ENCODE measurements around the gene GPAM. TPM values are rescaled to one million over a fixed set of nuclear protein-coding genes. Genes with fewer than 3 reads are reported as not detected.
A peak's percentile ranks its signal among the peaks of the same experiment; 100 is the strongest.
"Not testable (repeated sequence)": the region's sequence is repeated elsewhere in the genome, so short reads cannot be mapped to it uniquely, and the experiment has no call there.

The GPAM gene
- 2.3 TPM for polyA plus RNA-seq (2012; ENCODE audit: low read depth, missing spikeins)

- TF ChIP-seq SPI1 (IDR thresholded peaks at IDR 0.05; ENCODE audit: low read depth, low read length), result no peak
- TF ChIP-seq POLR2A (IDR thresholded peaks at IDR 0.05; ENCODE audit: low read depth, low read length), result peak; percentile 83; the same call in 1 of the 2 replicates
- no peak for TF ChIP-seq PAX5 (IDR thresholded peaks at IDR 0.05; ENCODE audit: insufficient read depth, low read length, severe bottlenecking)
- peak; percentile 64 for TF ChIP-seq POLR2AphosphoS5 (IDR thresholded peaks at IDR 0.05; ENCODE audit: low read depth, low read length)
- peak; percentile 75 for TF ChIP-seq TAF1 (IDR thresholded peaks at IDR 0.05; ENCODE audit: low read depth, low read length)
- peak; percentile 54; the same call in 1 of the 2 replicates for TF ChIP-seq POU2F2 (IDR thresholded peaks at IDR 0.05; ENCODE audit: low read depth, low read length)
- peak; percentile 82 for DNase-seq (ENCODE audit: insufficient read length, low spot score)
- peak; percentile 97 for FAIRE-seq
Measured at GRCh38 chr10:112183329-112184051, at the start of gene GPAM. Gene GPAM, minus strand, starts transcription at chr10:112183765. Its CDS starts 1,981 bp downstream, at chr10:112181784.

DNA sequence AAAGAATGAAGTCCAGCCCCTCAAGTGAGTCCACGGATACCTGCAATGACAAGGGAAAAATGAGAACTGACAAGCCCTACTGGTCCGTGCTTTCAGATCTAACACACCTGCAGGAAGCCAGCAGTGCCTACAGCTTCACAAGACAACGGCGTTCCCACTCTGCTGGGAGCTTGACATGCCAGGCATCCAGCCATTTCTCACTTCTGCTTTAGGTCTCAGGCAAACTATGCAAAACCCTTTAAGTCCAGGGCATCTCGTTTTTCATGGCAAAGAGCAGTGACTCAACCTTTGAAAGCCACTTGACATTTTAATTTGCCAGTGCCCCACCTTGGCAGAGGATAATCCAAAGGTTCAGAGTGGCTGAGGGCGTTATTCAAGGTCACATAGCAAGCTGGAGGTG lies 49.1 kb upstream of the GPAM start:
- TF ChIP-seq SPI1 (IDR thresholded peaks at IDR 0.05; ENCODE audit: low read depth, low read length) (peak; percentile 67), TAF1 (IDR thresholded peaks at IDR 0.05; ENCODE audit: low read depth, low read length) (no peak)
- FAIRE-seq (no peak), DNase-seq (ENCODE audit: insufficient read length, low spot score) (no peak)

GRCh38 chr10:112231602-112232400 lies 48.2 kb upstream of the GPAM start:
- TF ChIP-seq POU2F2 (IDR thresholded peaks at IDR 0.05; ENCODE audit: low read depth, low read length), result no peak
- no peak for TF ChIP-seq PAX5 (IDR thresholded peaks at IDR 0.05; ENCODE audit: insufficient read depth, low read length, severe bottlenecking)
- no peak for TF ChIP-seq SPI1 (IDR thresholded peaks at IDR 0.05; ENCODE audit: low read depth, low read length)
- TF ChIP-seq TAF1 (IDR thresholded peaks at IDR 0.05; ENCODE audit: low read depth, low read length), result no peak
- TF ChIP-seq POLR2A (IDR thresholded peaks at IDR 0.05; ENCODE audit: low read depth, low read length), result no peak
- no peak for TF ChIP-seq POLR2AphosphoS5 (IDR thresholded peaks at IDR 0.05; ENCODE audit: low read depth, low read length)
- no peak for DNase-seq (ENCODE audit: insufficient read length, low spot score)
- no peak for FAIRE-seq

DNA sequence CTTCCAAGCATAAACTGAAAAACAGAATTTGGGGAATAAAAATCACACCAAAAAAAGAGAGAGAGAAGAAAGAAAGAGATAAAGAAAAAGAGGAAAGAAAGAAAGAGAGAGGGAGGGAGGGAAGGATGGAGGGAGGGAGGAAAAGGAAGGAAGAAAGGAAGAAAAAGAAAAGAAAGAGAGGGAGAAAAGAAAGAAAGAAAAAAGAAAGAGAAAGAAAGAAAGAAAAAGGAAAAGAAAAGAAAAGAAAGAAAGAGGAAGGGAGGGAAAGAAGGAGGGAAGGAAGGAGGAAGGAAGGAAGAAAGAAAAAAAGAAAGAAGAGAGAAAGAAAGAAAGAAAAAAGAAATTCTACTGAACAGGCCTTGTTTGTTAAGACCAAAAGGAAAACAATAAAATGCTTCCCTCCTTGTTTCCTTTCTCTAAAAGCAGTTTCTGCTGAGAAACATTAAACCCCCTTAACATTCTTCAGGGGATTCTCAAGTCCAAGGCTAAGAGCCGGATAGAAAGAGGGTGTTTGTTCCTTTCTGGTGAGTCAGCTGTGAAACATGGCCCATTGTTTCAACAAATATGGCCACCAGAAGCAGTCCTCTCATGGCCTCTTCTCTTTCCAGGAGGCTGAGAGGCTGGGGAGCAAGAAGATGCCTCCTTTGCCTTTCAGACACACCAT lies 46.9 kb upstream of the GPAM start:
- FAIRE-seq (no peak), DNase-seq (ENCODE audit: insufficient read length, low spot score) (no peak)
- TF ChIP-seq POLR2AphosphoS5 (IDR thresholded peaks at IDR 0.05; ENCODE audit: low read depth, low read length), result no peak
- no peak for TF ChIP-seq SPI1 (IDR thresholded peaks at IDR 0.05; ENCODE audit: low read depth, low read length)
- no peak for TF ChIP-seq POLR2A (IDR thresholded peaks at IDR 0.05; ENCODE audit: low read depth, low read length)
- TF ChIP-seq TAF1 (IDR thresholded peaks at IDR 0.05; ENCODE audit: low read depth, low read length), result no peak

DNA sequence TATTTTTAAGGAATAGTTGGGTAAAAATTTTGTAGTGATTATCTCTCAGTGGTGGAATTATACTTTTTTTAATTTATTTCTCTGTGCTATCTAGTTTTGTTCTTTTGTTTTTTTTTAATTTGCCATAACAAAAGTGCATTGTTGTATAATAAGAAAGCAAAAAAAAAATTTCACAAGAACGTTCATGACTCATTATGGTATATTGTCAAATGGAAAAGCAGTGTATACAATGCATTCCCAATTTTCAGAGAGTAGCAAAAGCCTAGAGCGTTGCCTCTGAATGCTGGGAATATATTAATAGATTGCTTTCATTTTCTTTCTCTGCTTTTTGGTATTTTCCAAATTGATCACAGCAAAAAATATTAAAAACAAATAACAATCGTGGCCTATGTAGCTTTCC lies 46.3 kb upstream of the GPAM start:
- FAIRE-seq (no peak), DNase-seq (ENCODE audit: insufficient read length, low spot score) (no peak)
- TF ChIP-seq POLR2A (IDR thresholded peaks at IDR 0.05; ENCODE audit: low read depth, low read length) (no peak), TAF1 (IDR thresholded peaks at IDR 0.05; ENCODE audit: low read depth, low read length) (no peak), SPI1 (IDR thresholded peaks at IDR 0.05; ENCODE audit: low read depth, low read length) (no peak), POLR2AphosphoS5 (IDR thresholded peaks at IDR 0.05; ENCODE audit: low read depth, low read length) (no peak), POU2F2 (IDR thresholded peaks at IDR 0.05; ENCODE audit: low read depth, low read length) (no peak), PAX5 (IDR thresholded peaks at IDR 0.05; ENCODE audit: insufficient read depth, low read length, severe bottlenecking) (no peak)

- DNase-seq (ENCODE audit: insufficient read length, low spot score) (no peak), FAIRE-seq (no peak)
- TF ChIP-seq PAX5 (IDR thresholded peaks at IDR 0.05; ENCODE audit: insufficient read depth, low read length, severe bottlenecking), result no peak
- no peak for TF ChIP-seq POU2F2 (IDR thresholded peaks at IDR 0.05; ENCODE audit: low read depth, low read length)
- TF ChIP-seq TAF1 (IDR thresholded peaks at IDR 0.05; ENCODE audit: low read depth, low read length), result no peak
- TF ChIP-seq POLR2A (IDR thresholded peaks at IDR 0.05; ENCODE audit: low read depth, low read length), result no peak
- TF ChIP-seq POLR2AphosphoS5 (IDR thresholded peaks at IDR 0.05; ENCODE audit: low read depth, low read length), result no peak
- TF ChIP-seq SPI1 (IDR thresholded peaks at IDR 0.05; ENCODE audit: low read depth, low read length), result no peak
Measured at GRCh38 chr10:112229096-112229495, 45.5 kb upstream of the GPAM start.

GRCh38 chr10:112228366-112229088 lies 45.0 kb upstream of the GPAM start:
- not testable (repeated sequence) for FAIRE-seq; DNase-seq (ENCODE audit: insufficient read length, low spot score)

DNA sequence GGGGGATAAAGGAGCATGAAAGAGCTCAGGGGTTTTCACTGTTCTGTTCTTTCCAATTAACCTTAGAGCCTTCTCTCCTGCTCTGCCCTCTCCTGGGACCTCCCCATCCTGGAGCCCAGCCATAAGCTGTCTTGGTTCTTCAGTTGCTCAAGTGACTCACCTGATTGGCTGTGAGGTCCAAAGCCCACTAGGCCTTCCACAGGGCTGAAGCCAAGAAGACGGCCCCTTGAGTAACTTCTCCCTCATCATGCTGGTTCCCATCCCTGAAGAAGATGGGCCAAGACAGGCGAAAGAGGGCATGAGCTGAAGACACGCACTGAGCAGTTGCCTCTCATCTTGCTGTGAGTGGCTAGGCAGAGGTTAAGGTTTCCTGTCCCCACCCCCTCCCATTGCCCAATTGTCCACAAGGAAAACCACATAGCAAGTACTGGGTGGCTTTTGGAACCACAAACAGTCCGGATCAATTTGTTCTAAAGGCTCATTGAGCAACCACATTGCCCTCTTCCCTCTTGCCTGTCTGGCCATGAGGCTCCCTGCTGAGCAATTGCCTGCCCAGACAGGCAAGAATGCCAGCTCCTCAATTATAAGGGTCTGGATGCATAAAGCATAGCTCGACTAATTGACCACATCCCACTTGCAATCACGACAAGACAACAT lies 43.9 kb upstream of the GPAM start:
- no peak for TF ChIP-seq POLR2A (IDR thresholded peaks at IDR 0.05; ENCODE audit: low read depth, low read length)
- no peak for TF ChIP-seq SPI1 (IDR thresholded peaks at IDR 0.05; ENCODE audit: low read depth, low read length)
- TF ChIP-seq POLR2AphosphoS5 (IDR thresholded peaks at IDR 0.05; ENCODE audit: low read depth, low read length), result no peak
- TF ChIP-seq POU2F2 (IDR thresholded peaks at IDR 0.05; ENCODE audit: low read depth, low read length), result no peak
- TF ChIP-seq PAX5 (IDR thresholded peaks at IDR 0.05; ENCODE audit: insufficient read depth, low read length, severe bottlenecking), result no peak
- TF ChIP-seq TAF1 (IDR thresholded peaks at IDR 0.05; ENCODE audit: low read depth, low read length), result no peak
- no peak for DNase-seq (ENCODE audit: insufficient read length, low spot score)
- FAIRE-seq, result no peak
